HEK293 (cell line): ENCODE data around the gene FRMD4A.
A peak's percentile ranks its signal among the peaks of the same experiment; 100 is the strongest.

Experiments
- CTCF ChIA-PET: fragments of 350-600 bp; formaldehyde crosslinking; extraction: SDS; loops from one replicate; lab custom pipeline; 2021; ENCODE audit warnings: antibody characterized with exemption; lab: Yijun Ruan, JAX
- POLR2A ChIA-PET: fragments of 300-600 bp; formaldehyde crosslinking; extraction: SDS; loops from one replicate; lab custom pipeline; 2020; ENCODE audit warnings: antibody characterized with exemption, inconsistent platforms; lab: Yijun Ruan, JAX
- H3K27ac ChIP-seq: fragments of 200-500 bp; sonication (Bioruptor generic); 2 replicates; pipeline ENCODE4 v1.5.1; 2014; ENCODE audit warnings: low read depth, low read length, control low read depth, inconsistent platforms; ENCODE audit errors: extremely low read depth
- H3K36me3 ChIP-seq, 2 experiments: fragments of 200-500 bp in 1 of 2; sonication (Bioruptor generic) in 1 of 2; 1 replicate in 1 of 2; 2 replicates in 1 of 2; pipeline ENCODE4 v1.5.1; 2014 to 2017; ENCODE audit warnings: inconsistent platforms in 2 of 2, low read length in 2 of 2; ENCODE audit not compliant: control insufficient read depth in 2 of 2, insufficient read depth in 1 of 2
- H3K4me1 ChIP-seq: fragments of 200-500 bp; sonication (Bioruptor generic); 2 replicates; pipeline ENCODE4 v1.5.1; 2014; ENCODE audit warnings: mild to moderate bottlenecking, low read length, inconsistent platforms; ENCODE audit not compliant: control insufficient read depth, insufficient read depth
- H3K4me3 ChIP-seq: 2 replicates; pipeline ENCODE4 v1.5.1; 2011; ENCODE audit warnings: low read depth, mild to moderate bottlenecking, control low read depth, low read length, moderate library complexity
- H3K9me3 ChIP-seq: fragments of 200-500 bp; sonication (Bioruptor generic); 2 replicates; pipeline ENCODE4 v1.5.1; 2014; ENCODE audit warnings: low read depth, low read length, inconsistent platforms; ENCODE audit not compliant: control insufficient read depth, insufficient read depth
- BCL11B ChIP-seq: fragments of 450-650 bp; formaldehyde crosslinking; IDR thresholded peaks from 2 replicates; pipeline ENCODE4 v1.5.1; 2016; ENCODE audit warnings: low read depth, missing biosample characterization, missing genetic modification characterization
- MEIS1 ChIP-seq: sonication (generic); formaldehyde crosslinking; IDR thresholded peaks from 2 replicates; pipeline ENCODE4 v1.8.1; 2022; ENCODE audit warnings: missing genetic modification reagents, mild to moderate bottlenecking, borderline replicate concordance
- SCRT1 ChIP-seq: fragments of 450-650 bp; formaldehyde crosslinking; IDR thresholded peaks from 2 replicates; pipeline ENCODE4 v1.5.1; 2016; ENCODE audit warnings: missing biosample characterization, missing genetic modification characterization, borderline replicate concordance
- SP7 ChIP-seq: fragments of 450-650 bp; formaldehyde crosslinking; IDR thresholded peaks from 2 replicates; pipeline ENCODE4 v1.5.1; 2016; ENCODE audit warnings: missing biosample characterization, missing genetic modification characterization
- ZFP37 ChIP-seq: fragments of 450-650 bp; formaldehyde crosslinking; IDR thresholded peaks from 2 replicates; pipeline ENCODE4 v1.5.1; 2016; ENCODE audit warnings: missing biosample characterization, missing genetic modification characterization
- ZNF140 ChIP-seq: fragments of 450-650 bp; formaldehyde crosslinking; IDR thresholded peaks from 2 replicates; pipeline ENCODE4 v1.5.1; 2016; ENCODE audit warnings: missing biosample characterization, missing genetic modification characterization
- ZNF211 ChIP-seq: fragments of 450-650 bp; formaldehyde crosslinking; IDR thresholded peaks from 2 replicates; pipeline ENCODE4 v1.5.1; 2016; ENCODE audit warnings: low read depth, missing biosample characterization, missing genetic modification characterization
- ZNF311 ChIP-seq: fragments of 450-650 bp; formaldehyde crosslinking; IDR thresholded peaks from 2 replicates; pipeline ENCODE4 v1.5.1; 2017; ENCODE audit warnings: missing biosample characterization, missing genetic modification characterization, borderline replicate concordance
- ZNF324 ChIP-seq: fragments of 450-650 bp; formaldehyde crosslinking; IDR thresholded peaks from 2 replicates; pipeline ENCODE4 v1.5.1; 2016; ENCODE audit warnings: missing biosample characterization, missing genetic modification characterization
- ZNF335 ChIP-seq: fragments of 450-650 bp; formaldehyde crosslinking; conservative IDR thresholded peaks from 2 replicates; pipeline ENCODE4 v1.5.1; 2016; ENCODE audit warnings: missing biosample characterization, missing genetic modification characterization
- ZNF366 ChIP-seq: fragments of 450-650 bp; formaldehyde crosslinking; conservative IDR thresholded peaks from 2 replicates; pipeline ENCODE4 v1.5.1; 2016; ENCODE audit warnings: missing biosample characterization, missing genetic modification characterization
- ZNF416 ChIP-seq: fragments of 450-650 bp; formaldehyde crosslinking; IDR thresholded peaks from 2 replicates; pipeline ENCODE4 v1.5.1; 2016; ENCODE audit warnings: missing biosample characterization, missing genetic modification characterization
- ZNF433 ChIP-seq: fragments of 450-650 bp; formaldehyde crosslinking; IDR thresholded peaks from 2 replicates; pipeline ENCODE4 v1.5.1; 2016; ENCODE audit warnings: missing biosample characterization, missing genetic modification characterization, low read depth
- ZNF514 ChIP-seq: fragments of 450-650 bp; formaldehyde crosslinking; IDR thresholded peaks from 2 replicates; pipeline ENCODE4 v1.5.1; 2016; ENCODE audit warnings: missing biosample characterization, missing genetic modification characterization
- ZNF530 ChIP-seq: fragments of 450-650 bp; formaldehyde crosslinking; IDR thresholded peaks from 2 replicates; pipeline ENCODE4 v1.5.1; 2016; ENCODE audit warnings: low read depth, missing biosample characterization, missing genetic modification characterization
- ZNF548 ChIP-seq: fragments of 450-650 bp; formaldehyde crosslinking; IDR thresholded peaks from 2 replicates; pipeline ENCODE4 v1.5.1; 2016; ENCODE audit warnings: missing biosample characterization, missing genetic modification characterization
- ZNF558 ChIP-seq: fragments of 450-650 bp; formaldehyde crosslinking; IDR thresholded peaks from 2 replicates; pipeline ENCODE4 v1.5.1; 2016; ENCODE audit warnings: missing biosample characterization, missing genetic modification characterization
- ZNF585B ChIP-seq: fragments of 450-650 bp; formaldehyde crosslinking; IDR thresholded peaks from 2 replicates; pipeline ENCODE4 v1.5.1; 2016; ENCODE audit warnings: missing biosample characterization, missing genetic modification characterization
- ZNF596 ChIP-seq: fragments of 450-650 bp; IDR thresholded peaks from 2 replicates; pipeline ENCODE4 v1.5.0; 2018; ENCODE audit warnings: missing biosample characterization, mild to moderate bottlenecking, missing genetic modification characterization, moderate library complexity
- ZNF629 ChIP-seq: fragments of 450-650 bp; formaldehyde crosslinking; IDR thresholded peaks from 2 replicates; pipeline ENCODE4 v1.5.1; 2017; ENCODE audit warnings: missing biosample characterization, missing genetic modification characterization
- ZNF654 ChIP-seq: fragments of 450-650 bp; formaldehyde crosslinking; IDR thresholded peaks from 2 replicates; pipeline ENCODE4 v1.5.1; 2016; ENCODE audit warnings: low read depth, missing biosample characterization, missing genetic modification characterization
- ZNF670 ChIP-seq: fragments of 450-650 bp; formaldehyde crosslinking; IDR thresholded peaks from 2 replicates; pipeline ENCODE4 v1.5.1; 2016; ENCODE audit warnings: missing biosample characterization, missing genetic modification characterization, low read depth
- TF ChIP-seq, protein P1 (sequence below): fragments of 450-650 bp; formaldehyde crosslinking; IDR thresholded peaks from 2 replicates; pipeline ENCODE4 v1.5.1; 2016; ENCODE audit warnings: missing biosample characterization, missing genetic modification characterization
- TF ChIP-seq, protein P2 (sequence below): fragments of 450-650 bp; formaldehyde crosslinking; IDR thresholded peaks from 2 replicates; pipeline ENCODE4 v1.5.1; 2016; ENCODE audit warnings: missing biosample characterization, missing genetic modification characterization

The FRMD4A gene

DNA sequence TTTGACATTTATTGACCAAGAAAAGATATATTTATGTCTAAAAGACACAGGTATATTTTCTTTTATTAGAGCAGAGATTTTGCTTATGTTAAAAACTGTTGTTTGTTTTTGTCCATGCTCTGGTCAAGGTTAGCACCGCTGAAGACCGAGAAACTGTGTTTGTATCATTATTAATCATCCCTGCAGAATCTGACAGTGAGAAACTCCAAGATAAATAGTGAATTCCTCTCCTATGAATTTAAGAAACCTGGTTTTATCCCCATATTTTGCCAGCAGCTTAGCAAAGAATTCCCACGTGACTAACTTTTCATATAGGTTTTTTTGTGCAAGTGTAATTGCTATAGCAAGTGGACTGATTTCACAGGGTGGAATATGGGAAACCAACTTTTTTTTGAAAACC is 77.6 kb downstream of the FRMD4A start:
- H3K4me3 ChIP-seq, result no peak overlapping the region
- TF ChIP-seq ZNF416 (tag by site-specific recombination) (no peak), ZNF311 (tag by site-specific recombination) (no peak)
- H3K4me1 ChIP-seq, result no peaks in the 10 kb centered on the region
- H3K9me3 ChIP-seq, result no peaks in the 10 kb centered on the region
- ChIA-PET CTCF (interaction anchor here (0.6 to 1.0 kb wide), 2 partner anchors 8 to 58 kb away, joined by 3 to 4 read pairs; no protein-coding TSS in a partner anchor), POLR2A (no interaction called here)
- H3K36me3 ChIP-seq, result no peaks in the 10 kb centered on the region
- no peak overlapping the region for H3K27ac ChIP-seq

DNA sequence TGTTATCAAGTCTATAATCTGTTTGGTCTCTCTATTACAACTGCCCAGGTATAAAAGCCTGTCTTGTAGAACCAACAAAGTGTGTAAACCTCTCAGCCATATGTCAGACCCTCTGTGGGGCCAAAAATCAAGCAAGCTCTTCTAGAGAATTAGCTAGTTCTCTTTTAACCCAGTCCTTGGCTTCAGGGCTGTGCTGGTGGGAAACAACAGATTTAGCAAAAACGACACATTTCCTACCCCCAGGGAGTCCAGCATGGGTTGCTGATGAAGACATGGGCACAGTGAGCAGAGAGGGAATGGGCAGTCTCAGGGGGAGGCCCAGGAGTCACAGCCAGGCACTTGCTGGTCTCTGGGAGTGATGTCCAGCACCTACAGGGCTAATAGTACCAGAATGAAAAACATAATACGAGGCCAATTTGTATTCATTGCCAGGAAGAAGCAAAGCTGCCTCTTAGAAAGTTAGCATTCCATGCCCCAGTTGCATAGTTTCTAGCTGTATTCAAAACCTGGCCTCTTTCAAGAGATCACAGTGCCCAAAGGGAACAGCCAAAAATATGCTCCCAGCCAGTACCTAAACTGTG is 80.1 kb downstream of the FRMD4A start:
- Histone ChIP-seq H3K27ac (no peak overlapping the region), H3K4me3 (no peak overlapping the region), H3K4me1 (no peaks in the 10 kb centered on the region), H3K36me3 (no peaks in the 10 kb centered on the region), H3K9me3 (no peaks in the 10 kb centered on the region)
- CTCF ChIA-PET, result no interaction called here
- POLR2A ChIA-PET, result no interaction called here
- TF ChIP-seq SCRT1 (tag by site-specific recombination), result no peak
- TF ChIP-seq ZNF530 (tag by site-specific recombination), result no peak
- TF ChIP-seq ZNF654, result no peak

- H3K27ac ChIP-seq, result no peak overlapping the region
- no peaks in the 10 kb centered on the region for H3K4me1 ChIP-seq
- TF ChIP-seq BCL11B (tag by site-specific recombination) (no peak), ZNF596 (peak; percentile 88)
- ChIA-PET POLR2A (no interaction called here), CTCF (interaction anchor here (1.3 kb wide), 1 partner anchor 47 kb away, joined by 4 read pairs; no protein-coding TSS in a partner anchor)
- no peak overlapping the region for H3K4me3 ChIP-seq
- H3K36me3 ChIP-seq, result no peaks in the 10 kb centered on the region
- H3K9me3 ChIP-seq, result no peaks in the 10 kb centered on the region
These were observed 83.2 kb downstream of the FRMD4A start for GRCh38 chr10:14247377-14248116.

DNA sequence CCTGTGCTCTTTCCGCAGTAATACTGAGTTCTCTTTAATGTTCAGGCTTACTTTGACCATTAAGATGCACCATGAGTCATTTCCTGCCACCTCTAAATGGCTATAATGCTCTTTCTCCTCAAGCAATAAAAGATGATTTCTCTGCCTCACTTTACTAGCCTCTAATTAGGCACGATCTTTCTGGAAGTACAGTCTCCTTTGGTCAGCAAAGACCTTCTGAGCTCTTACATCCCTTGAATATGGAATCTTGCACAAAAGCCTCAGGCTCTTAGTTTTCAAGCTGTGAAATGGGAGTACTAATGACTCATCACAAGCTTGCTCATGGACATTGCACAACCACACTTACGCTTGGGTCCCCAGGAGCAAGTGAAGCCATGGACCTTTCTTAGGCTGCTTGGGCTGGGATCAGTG is 85.9 kb downstream of the FRMD4A start:
- Histone ChIP-seq H3K9me3 (no peaks in the 10 kb centered on the region), H3K4me1 (no peaks in the 10 kb centered on the region), H3K36me3 (no peaks in the 10 kb centered on the region), H3K27ac (no peak overlapping the region), H3K4me3 (no peak overlapping the region)
- ChIA-PET POLR2A (no interaction called here), CTCF (interaction anchor here (0.5 to 1.6 kb wide), 6 partner anchors 9 to 251 kb away, joined by 3 to 6 read pairs (median 4); no protein-coding TSS in a partner anchor)
- TF ChIP-seq ZNF433 (tag by site-specific recombination) (no peak), ZNF585B (tag by site-specific recombination) (no peak), ZNF335 (no peak), ZNF514 (tag by site-specific recombination) (no peak), ZNF324 (no peak), ZNF558 (tag by site-specific recombination) (no peak), ZNF211 (no peak), ZNF366 (tag by site-specific recombination) (0 out of 2 replicates have a peak, but pooled peaks have one; percentile 26), ZNF629 (0 out of 2 replicates have a peak, but pooled peaks have one; percentile 28), MEIS1 (CRISPR knock-in tag) (no peak), ZFP37 (tag by site-specific recombination) (no peak), SP7 (tag by site-specific recombination) (peak; percentile 35; the same call in 1 of the 2 replicates), ZNF670 (tag by site-specific recombination) (no peak), ZNF548 (tag by site-specific recombination) (no peak), ZNF140 (tag by site-specific recombination) (no peak)
- TF ChIP-seq, protein P1, sequence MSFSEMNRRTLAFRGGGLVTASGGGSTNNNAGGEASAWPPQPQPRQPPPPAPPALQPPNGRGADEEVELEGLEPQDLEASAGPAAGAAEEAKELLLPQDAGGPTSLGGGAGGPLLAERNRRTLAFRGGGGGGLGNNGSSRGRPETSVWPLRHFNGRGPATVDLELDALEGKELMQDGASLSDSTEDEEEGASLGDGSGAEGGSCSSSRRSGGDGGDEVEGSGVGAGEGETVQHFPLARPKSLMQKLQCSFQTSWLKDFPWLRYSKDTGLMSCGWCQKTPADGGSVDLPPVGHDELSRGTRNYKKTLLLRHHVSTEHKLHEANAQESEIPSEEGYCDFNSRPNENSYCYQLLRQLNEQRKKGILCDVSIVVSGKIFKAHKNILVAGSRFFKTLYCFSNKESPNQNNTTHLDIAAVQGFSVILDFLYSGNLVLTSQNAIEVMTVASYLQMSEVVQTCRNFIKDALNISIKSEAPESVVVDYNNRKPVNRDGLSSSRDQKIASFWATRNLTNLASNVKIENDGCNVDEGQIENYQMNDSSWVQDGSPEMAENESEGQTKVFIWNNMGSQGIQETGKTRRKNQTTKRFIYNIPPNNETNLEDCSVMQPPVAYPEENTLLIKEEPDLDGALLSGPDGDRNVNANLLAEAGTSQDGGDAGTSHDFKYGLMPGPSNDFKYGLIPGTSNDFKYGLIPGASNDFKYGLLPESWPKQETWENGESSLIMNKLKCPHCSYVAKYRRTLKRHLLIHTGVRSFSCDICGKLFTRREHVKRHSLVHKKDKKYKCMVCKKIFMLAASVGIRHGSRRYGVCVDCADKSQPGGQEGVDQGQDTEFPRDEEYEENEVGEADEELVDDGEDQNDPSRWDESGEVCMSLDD (tag by site-specific recombination), result no peak
- TF ChIP-seq, protein P2, sequence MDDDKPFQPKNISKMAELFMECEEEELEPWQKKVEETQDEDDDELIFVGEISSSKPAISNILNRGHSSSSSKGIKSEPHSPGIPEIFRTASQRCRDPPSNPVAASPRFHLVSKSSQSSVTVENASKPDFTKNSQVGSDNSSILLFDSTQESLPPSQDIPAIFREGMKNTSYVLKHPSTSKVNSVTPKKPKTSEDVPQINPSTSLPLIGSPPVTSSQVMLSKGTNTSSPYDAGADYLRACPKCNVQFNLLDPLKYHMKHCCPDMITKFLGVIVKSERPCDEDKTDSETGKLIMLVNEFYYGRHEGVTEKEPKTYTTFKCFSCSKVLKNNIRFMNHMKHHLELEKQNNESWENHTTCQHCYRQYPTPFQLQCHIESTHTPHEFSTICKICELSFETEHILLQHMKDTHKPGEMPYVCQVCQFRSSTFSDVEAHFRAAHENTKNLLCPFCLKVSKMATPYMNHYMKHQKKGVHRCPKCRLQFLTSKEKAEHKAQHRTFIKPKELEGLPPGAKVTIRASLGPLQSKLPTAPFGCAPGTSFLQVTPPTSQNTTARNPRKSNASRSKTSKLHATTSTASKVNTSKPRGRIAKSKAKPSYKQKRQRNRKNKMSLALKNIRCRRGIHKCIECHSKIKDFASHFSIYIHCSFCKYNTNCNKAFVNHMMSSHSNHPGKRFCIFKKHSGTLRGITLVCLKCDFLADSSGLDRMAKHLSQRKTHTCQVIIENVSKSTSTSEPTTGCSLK (tag by site-specific recombination), result no peak
